ENCODE data around the gene SCAMP4.

GRCh38 chr19:1857648-1858326 is 47.4 kb upstream of the SCAMP4 start:
- TF ChIP-seq EZH2phosphoT487 (conservative IDR thresholded peaks at IDR 0.05; ENCODE audit: low read length) (no peak), CTCF (IDR thresholded peaks at IDR 0.05; ENCODE audit: insufficient read depth, low read length, poor library complexity, severe bottlenecking) (no peak)

All from SU-DHL-6 (cell line).